ENCODE measurements around the gene ZNF136.

Gene ZNF136

GRCh38 chr19:12222980-12223630, 60.2 kb downstream of the ZNF136 start:
- Histone ChIP-seq H3K36me3 (ENCODE audit: insufficient read depth, insufficient read length, low read length) (peaks cover 7% of the 10 kb centered on the region), H3K4me1 (ENCODE audit: insufficient read depth, insufficient read length) (no peaks in the 10 kb centered on the region), H3K4me3 (ENCODE audit: insufficient read length, low read depth) (no peak overlapping the region), H3K27me3 (ENCODE audit: insufficient read depth, insufficient read length) (no peaks in the 10 kb centered on the region), H3K9me3 (ENCODE audit: insufficient read depth, low read length) (peaks cover 64% of the 10 kb centered on the region), H3K9ac (ENCODE audit: insufficient read length, low read depth) (no peak overlapping the region)
- no peak for DNase-seq (ENCODE audit: low read depth, low spot score)
- no peak for TF ChIP-seq SUZ12 (IDR thresholded peaks at IDR 0.05; ENCODE audit: extremely low read depth, insufficient read depth, insufficient read length)
- no peak for TF ChIP-seq ZNF274 (IDR thresholded peaks at IDR 0.05; ENCODE audit: low read depth, low read length)
- no peak for TF ChIP-seq YY1 (IDR thresholded peaks at IDR 0.05; ENCODE audit: insufficient read depth, insufficient read length)

- Histone ChIP-seq H3K4me1 (ENCODE audit: insufficient read depth, insufficient read length) (no peaks in the 10 kb centered on the region), H3K9me3 (ENCODE audit: insufficient read depth, low read length) (peaks cover 74% of the 10 kb centered on the region), H3K27me3 (ENCODE audit: insufficient read depth, insufficient read length) (no peaks in the 10 kb centered on the region), H3K9ac (ENCODE audit: insufficient read length, low read depth) (no peak overlapping the region), H3K36me3 (ENCODE audit: insufficient read depth, insufficient read length, low read length) (peaks cover 7% of the 10 kb centered on the region), H3K4me3 (ENCODE audit: insufficient read length, low read depth) (no peak overlapping the region)
- no peak for DNase-seq (ENCODE audit: low read depth, low spot score)
- TF ChIP-seq YY1 (IDR thresholded peaks at IDR 0.05; ENCODE audit: insufficient read depth, insufficient read length): no peak
- TF ChIP-seq ZNF274 (IDR thresholded peaks at IDR 0.05; ENCODE audit: low read depth, low read length): no peak
- TF ChIP-seq SUZ12 (IDR thresholded peaks at IDR 0.05; ENCODE audit: extremely low read depth, insufficient read depth, insufficient read length): no peak
These were observed 61.8 kb downstream of the ZNF136 start for GRCh38 chr19:12224676-12225075.

- TF ChIP-seq SUZ12 (IDR thresholded peaks at IDR 0.05; ENCODE audit: extremely low read depth, insufficient read depth, insufficient read length): no peak
- TF ChIP-seq YY1 (IDR thresholded peaks at IDR 0.05; ENCODE audit: insufficient read depth, insufficient read length): no peak
- TF ChIP-seq ZNF274 (IDR thresholded peaks at IDR 0.05; ENCODE audit: low read depth, low read length): no peak
- no peak overlapping the region for H3K4me3 ChIP-seq (ENCODE audit: insufficient read length, low read depth)
- H3K27me3 ChIP-seq (ENCODE audit: insufficient read depth, insufficient read length): no peaks in the 10 kb centered on the region
- DNase-seq (ENCODE audit: low read depth, low spot score): no peak
- peaks cover 77% of the 10 kb centered on the region for H3K9me3 ChIP-seq (ENCODE audit: insufficient read depth, low read length)
- H3K9ac ChIP-seq (ENCODE audit: insufficient read length, low read depth): no peak overlapping the region
- peaks cover 13% of the 10 kb centered on the region for H3K36me3 ChIP-seq (ENCODE audit: insufficient read depth, insufficient read length, low read length)
- H3K4me1 ChIP-seq (ENCODE audit: insufficient read depth, insufficient read length): no peaks in the 10 kb centered on the region
These were observed 67.1 kb downstream of the ZNF136 start for GRCh38 chr19:12229990-12230389.

GRCh38 chr19:12230751-12231733, 68.1 kb downstream of the ZNF136 start:
- H3K4me1 ChIP-seq (ENCODE audit: insufficient read depth, insufficient read length): no peaks in the 10 kb centered on the region
- no peak overlapping the region for H3K4me3 ChIP-seq (ENCODE audit: insufficient read length, low read depth)
- H3K27me3 ChIP-seq (ENCODE audit: insufficient read depth, insufficient read length): no peaks in the 10 kb centered on the region
- DNase-seq (ENCODE audit: low read depth, low spot score): no peak
- peaks cover 18% of the 10 kb centered on the region for H3K36me3 ChIP-seq (ENCODE audit: insufficient read depth, insufficient read length, low read length)
- TF ChIP-seq SUZ12 (IDR thresholded peaks at IDR 0.05; ENCODE audit: extremely low read depth, insufficient read depth, insufficient read length): no peak
- TF ChIP-seq YY1 (IDR thresholded peaks at IDR 0.05; ENCODE audit: insufficient read depth, insufficient read length): no peak
- no peak for TF ChIP-seq ZNF274 (IDR thresholded peaks at IDR 0.05; ENCODE audit: low read depth, low read length)
- H3K9me3 ChIP-seq (ENCODE audit: insufficient read depth, low read length): peaks cover 75% of the 10 kb centered on the region
- H3K9ac ChIP-seq (ENCODE audit: insufficient read length, low read depth): no peak overlapping the region

GRCh38 chr19:12232961-12233360, 70.1 kb downstream of the ZNF136 start:
- DNase-seq (ENCODE audit: low read depth, low spot score): no peak
- TF ChIP-seq ZNF274 (IDR thresholded peaks at IDR 0.05; ENCODE audit: low read depth, low read length): no peak
- no peak for TF ChIP-seq SUZ12 (IDR thresholded peaks at IDR 0.05; ENCODE audit: extremely low read depth, insufficient read depth, insufficient read length)
- TF ChIP-seq YY1 (IDR thresholded peaks at IDR 0.05; ENCODE audit: insufficient read depth, insufficient read length): no peak
- Histone ChIP-seq H3K9ac (ENCODE audit: insufficient read length, low read depth) (no peak overlapping the region), H3K4me3 (ENCODE audit: insufficient read length, low read depth) (no peak overlapping the region), H3K9me3 (ENCODE audit: insufficient read depth, low read length) (peaks cover 78% of the 10 kb centered on the region), H3K4me1 (ENCODE audit: insufficient read depth, insufficient read length) (peaks cover 4% of the 10 kb centered on the region), H3K36me3 (ENCODE audit: insufficient read depth, insufficient read length, low read length) (peaks cover 29% of the 10 kb centered on the region), H3K27me3 (ENCODE audit: insufficient read depth, insufficient read length) (no peaks in the 10 kb centered on the region)

GRCh38 chr19:12237143-12237839, 74.4 kb downstream of the ZNF136 start:
- Histone ChIP-seq H3K27me3 (ENCODE audit: insufficient read depth, insufficient read length) (no peaks in the 10 kb centered on the region), H3K9ac (ENCODE audit: insufficient read length, low read depth) (no peak overlapping the region), H3K4me1 (ENCODE audit: insufficient read depth, insufficient read length) (peaks cover 4% of the 10 kb centered on the region), H3K4me3 (ENCODE audit: insufficient read length, low read depth) (no peak overlapping the region), H3K9me3 (ENCODE audit: insufficient read depth, low read length) (peaks cover 39% of the 10 kb centered on the region; the same call in 1 of the 2 replicates), H3K36me3 (ENCODE audit: insufficient read depth, insufficient read length, low read length) (peaks cover 33% of the 10 kb centered on the region)
- DNase-seq (ENCODE audit: low read depth, low spot score): no peak
- no peak for TF ChIP-seq ZNF274 (IDR thresholded peaks at IDR 0.05; ENCODE audit: low read depth, low read length)
- TF ChIP-seq YY1 (IDR thresholded peaks at IDR 0.05; ENCODE audit: insufficient read depth, insufficient read length): no peak
- TF ChIP-seq SUZ12 (IDR thresholded peaks at IDR 0.05; ENCODE audit: extremely low read depth, insufficient read depth, insufficient read length): no peak

All from NT2/D1 (cell line).